NCI-H524 (cell line): ENCODE measurements around the gene CDC25B.
"Not testable (repeated sequence)": the region's sequence is repeated elsewhere in the genome, so short reads cannot be mapped to it uniquely, and the experiment has no call there.

ENCODE experiments used
- DNase-seq, 2 experiments: peaks; one replicate each; lab custom pipeline; 2025; lab: John Stamatoyannopoulos, UW

The CDC25B gene

DNA sequence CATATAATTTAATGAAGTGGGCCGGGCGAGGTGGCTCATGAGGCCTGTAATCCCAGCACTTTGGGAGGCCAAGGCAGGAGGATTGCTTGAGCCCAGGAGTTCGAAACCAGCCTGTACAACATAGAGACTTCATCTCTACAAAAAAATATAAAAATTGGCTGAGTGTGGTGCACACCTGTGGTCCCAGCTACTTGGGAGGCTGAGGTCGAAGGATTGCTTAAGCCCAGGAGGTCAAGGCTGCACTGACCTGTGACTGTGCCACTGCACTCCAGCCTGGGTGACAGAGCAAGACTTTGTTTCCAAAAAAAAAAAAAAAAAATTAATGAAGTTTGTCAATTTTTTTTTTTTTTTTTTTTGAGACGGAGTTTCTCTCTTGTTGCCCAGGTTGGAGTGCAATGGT, 33.8 kb downstream of the CDC25B start:
- not testable (repeated sequence) for DNase-seq

DNA sequence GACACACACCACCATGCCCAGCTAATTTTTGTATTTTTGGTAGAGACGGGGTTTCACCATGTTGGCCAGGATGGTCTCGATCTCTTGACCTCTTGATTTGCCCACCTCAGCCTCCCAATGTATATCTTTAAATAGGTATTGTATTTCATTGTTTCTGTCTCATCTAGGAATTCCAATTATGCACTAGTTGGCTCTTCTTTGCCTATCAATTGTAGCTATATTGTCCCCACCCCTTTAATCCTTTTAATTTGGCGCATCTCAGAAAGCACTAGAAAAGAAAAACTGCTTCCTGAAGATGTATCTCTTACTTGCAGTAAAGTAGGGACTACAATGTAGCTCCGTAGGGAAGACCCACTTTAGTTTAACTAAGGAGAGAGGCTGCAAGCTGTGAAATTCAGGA, 40.0 kb downstream of the CDC25B start:
- DNase-seq: no peak

DNA sequence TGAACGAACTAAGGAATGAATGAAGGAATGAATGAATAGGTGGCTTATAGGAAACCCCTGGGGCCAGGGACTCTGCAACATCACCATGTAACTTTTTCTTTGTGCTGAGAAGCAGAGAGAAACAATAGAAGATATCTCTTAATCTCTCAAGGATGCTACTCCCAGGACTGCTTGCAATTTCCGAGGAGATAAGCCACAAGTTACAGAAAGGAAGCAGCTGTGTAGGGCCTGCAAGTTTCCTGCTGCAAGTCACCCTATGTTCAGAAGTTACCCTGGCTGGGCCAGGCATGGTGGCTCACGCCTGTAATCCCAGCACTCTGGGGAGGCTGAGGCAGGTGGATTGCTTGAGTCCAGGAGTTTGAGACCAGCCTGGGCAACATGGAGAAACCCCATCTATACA, 43.2 kb downstream of the CDC25B start:
- no peak for DNase-seq

DNA sequence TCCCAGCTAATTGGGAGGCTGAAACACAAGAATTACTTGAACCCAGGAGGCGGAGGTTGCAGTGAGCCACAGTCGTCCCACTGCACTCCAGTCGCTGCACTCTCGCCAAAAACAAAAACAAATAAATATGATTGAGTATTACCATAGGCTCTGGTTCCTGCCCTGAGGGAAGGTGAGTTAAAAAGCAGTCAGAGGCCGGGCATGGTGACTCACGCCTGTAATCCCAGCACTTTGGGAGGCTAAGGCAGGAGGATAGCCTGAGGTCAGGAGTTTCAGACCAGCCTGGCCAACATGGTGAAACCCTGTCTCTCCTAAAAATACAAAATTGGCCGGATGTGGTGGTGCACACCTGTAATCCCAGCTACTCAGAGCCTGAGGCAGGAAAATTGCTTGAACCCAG, 44.1 kb downstream of the CDC25B start:
- not testable (repeated sequence) for DNase-seq

DNA sequence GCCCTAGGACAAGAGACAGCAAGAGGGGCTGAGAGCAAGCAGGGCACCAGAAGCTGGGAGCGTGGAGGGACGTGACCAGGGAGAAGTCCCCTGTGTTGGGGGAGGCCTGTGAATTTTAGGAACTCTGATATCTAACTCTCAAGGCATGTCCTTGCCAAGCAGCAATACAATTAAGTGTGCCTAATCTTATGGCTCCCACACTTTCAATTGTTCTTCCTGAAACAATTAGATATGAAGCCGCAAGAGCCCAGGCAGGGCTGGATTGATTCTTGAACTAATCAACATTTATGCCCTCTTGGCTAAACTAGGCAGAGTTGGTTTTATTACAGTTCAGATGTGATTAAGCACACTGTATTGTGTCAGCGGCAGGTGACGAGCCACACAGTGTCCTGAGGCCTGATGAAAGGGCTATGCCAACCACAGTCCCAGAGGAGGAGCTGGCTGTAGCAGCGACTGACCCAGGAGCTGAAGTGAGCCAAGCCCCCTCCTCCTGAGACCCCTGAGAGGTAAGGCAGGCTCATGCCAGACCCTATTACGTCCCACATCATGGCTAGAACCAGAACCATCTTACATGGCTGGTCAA, 46.3 kb downstream of the CDC25B start:
- DNase-seq: no peak

DNA sequence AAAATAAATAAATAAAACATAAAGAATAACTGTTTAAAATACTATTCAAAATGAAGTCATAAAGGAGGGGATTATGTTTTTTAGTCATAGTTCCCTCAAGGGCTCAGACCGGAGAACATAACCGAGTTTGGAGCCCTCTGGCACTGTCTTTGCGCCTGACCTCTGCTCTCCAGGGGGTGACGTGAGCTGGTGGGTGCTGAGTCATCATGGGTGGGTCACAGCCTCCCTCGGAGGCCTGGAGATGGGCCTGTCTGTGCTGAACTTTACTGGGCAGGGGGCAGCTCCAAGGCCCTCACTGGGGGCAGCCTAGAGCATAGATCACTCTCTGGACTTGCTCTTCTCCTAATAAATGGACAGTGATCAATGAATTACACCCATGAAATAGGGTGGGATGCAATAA, 47.4 kb downstream of the CDC25B start:
- no peak for DNase-seq

DNA sequence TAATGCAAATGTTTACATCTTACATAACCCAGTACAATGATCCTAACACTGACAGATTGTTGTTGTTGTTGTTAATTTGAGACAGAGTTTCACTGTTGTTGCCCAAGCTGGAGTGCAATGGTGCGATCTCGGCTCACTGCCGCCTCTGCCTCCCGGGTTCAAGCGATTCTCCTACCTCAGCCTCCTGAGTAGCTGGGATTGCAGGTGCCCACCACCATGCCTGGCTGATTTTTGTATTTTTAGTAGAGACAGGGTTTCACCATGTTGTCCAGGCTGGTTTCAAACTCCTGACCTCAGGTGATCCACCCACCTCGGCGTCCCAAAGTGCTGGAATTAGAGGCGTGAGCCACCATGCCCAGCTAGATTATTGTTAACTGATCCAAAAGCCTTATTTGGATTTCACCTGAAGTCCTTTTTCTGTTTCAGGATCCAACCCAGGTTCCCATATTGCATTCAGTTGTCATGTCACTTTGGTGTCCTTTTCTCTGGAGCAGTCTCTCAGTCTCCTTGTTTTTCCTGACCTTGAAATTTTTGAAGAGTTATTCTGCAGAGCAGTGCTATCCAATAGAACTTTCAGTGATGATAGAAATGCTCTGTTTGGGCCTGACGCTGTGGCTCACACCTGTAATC, 48.0 kb downstream of the CDC25B start:
- DNase-seq: not testable (repeated sequence)

DNA sequence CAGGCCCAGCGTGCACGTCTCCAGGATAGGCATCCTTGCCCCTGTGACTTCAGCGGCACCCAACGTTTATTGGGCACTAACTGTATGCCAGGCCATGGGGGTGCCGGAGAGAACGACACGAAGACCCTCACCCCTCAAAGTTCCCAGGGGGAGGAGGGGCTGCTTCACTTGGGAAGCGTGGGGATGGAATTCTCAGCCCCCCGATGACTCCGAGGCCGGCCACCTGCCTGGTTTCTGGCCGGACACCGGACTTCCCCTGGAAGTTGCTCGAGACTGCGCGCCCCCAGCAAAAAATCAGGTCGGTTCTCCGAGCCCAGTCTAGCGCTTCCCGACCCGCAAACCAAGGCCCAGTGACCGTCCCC, 50.2 kb downstream of the CDC25B start:
- no peak for DNase-seq

DNA sequence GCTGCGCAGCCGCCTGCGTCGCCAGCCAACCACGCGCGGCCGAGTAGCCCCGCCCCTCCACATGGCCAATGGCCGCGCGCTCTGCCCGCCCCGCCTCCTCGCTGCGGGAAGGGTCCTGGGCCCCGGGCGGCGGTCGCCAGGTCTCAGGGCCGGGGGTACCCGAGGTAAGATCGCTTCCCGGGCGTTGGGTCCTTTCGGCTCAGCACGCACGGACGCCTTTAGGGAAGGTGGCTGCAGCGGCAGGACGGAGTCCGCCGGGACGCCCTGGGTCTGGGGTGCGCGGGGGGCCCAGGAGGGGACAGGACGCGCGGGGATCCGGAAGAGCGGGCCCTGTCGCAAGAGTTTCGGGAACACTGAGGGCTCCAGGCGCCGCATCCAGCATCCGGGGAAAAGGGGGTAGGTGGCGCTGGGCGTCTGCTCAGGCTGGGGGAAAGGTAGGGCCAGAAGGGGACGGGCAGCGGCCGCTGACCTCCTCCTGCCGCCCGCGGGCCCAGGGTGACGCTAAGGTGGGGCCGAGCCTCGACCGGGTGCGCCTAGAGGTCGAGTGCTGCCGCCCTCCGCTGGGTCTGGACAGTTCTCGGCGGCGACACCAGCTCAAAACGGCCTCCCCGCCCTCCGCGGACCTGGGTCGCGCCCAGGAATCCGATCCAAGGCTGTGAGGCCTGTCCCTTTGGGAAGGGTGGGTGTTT, 50.8 kb downstream of the CDC25B start, which contains the start of gene MAVS:
Gene MAVS, plus strand, starts transcription at position 95 of the 689 bp plus-strand sequence. CDS start 7,791 bp downstream, outside the sequence.
- peak; percentile 68 to 86 for DNase-seq

DNA sequence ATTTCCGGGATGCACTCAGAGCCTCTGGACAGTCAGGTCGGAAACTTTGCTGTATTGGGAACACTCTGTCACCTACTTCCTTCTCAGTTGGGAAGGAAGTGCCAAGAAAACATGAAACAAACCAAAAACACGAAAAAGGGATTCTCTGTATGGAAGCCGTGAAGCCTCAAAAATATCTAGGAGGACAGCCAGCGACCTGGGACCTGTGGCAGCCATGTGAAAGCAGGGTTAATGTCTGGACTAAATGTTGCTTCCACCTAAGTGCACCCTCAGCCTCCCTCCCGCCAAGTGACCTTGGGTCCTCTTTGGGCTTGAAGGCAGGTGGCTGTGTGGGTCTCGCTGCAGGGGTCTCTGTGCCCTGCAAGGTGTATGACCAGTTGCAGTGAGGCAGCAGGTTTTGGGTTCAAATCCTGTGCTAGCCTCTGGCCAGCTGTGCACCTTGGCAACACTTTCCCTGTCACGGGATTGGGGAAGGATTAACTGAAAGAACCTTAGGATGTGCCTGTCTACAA, 51.4 kb downstream of the CDC25B start:
- DNase-seq: no peak

DNA sequence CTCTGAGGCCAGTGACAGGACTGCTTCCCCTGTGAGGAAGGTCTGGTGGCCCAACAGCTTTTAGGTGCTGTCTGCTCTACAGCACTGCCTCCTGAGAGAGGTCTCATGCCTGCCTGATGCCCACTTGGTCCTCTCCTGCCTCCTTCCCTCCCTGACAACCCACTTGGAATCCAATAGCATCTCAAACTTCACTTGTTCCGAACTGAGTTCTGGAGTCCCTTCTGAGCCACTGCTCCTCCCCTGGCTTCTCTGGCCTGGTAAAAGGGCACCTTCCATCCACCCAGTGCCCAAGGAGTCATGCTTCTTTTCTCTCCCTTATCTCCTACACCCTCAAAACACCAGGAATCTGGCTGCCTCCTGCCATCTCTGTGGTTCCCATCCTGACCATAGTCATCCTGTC, 52.5 kb downstream of the CDC25B start:
- DNase-seq: no peak

DNA sequence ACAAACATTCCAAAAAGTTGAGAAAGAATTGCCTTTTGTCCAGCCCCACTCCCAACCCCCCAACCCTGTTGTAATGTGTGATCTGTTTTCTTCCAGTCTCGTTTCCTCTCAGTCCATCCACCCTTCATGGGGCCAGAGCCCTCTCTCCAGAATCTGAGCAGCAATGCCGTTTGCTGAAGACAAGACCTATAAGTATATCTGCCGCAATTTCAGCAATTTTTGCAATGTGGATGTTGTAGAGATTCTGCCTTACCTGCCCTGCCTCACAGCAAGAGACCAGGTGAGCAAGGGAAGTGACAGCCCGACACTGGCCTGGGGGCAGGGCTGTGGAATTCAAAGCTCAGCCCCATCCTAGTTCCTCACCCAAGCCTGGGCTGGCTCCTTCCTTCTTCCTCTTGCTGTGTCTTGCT, 58.4 kb downstream of the CDC25B start:
- DNase-seq: no peak
